22Rv1 (cell line): ENCODE measurements around the gene CELF3.
"Not testable (repeated sequence)": the region's sequence is repeated elsewhere in the genome, so short reads cannot be mapped to it uniquely, and the experiment has no call there.

Experiments used
- H3K27ac ChIP-seq: fragments of 450-650 bp; 2 replicates; pipeline ENCODE4 v1.5.1; 2017
- ZFX ChIP-seq: fragments of 450-650 bp; IDR thresholded peaks from 2 replicates; pipeline ENCODE4 v1.6.1; 2017; ENCODE audit warnings: antibody characterized with exemption, borderline replicate concordance
- TF ChIP-seq, protein P1 (sequence below): fragments of 450-650 bp; IDR thresholded peaks from 2 replicates; pipeline ENCODE4 v1.5.1; 2017; ENCODE audit warnings: mild to moderate bottlenecking

Gene CELF3

DNA sequence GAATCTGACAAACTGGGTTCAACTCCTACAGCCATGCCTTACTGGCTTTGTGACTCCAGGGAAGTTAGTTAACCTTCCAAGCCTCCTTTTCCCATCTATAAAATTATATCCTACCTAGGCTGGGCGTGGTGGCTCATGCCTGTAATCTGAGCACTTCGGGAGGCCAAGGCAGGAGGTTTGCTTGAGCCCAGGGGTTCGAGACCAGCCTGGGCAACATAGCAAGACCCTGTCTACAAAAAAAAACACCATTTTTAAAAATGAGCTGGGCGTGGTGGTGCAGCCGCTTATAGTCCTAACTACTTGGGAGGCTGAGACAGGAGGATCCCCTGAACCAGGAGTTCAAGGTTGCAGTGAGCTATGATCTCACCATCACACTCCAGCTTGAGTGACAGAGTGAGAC, 15.1 kb downstream of the CELF3 start:
- H3K27ac ChIP-seq = 0 out of 2 replicates have a peak overlapping the region, but pooled peaks have one; percentile 8
- TF ChIP-seq ZFX = no peak
- TF ChIP-seq, protein P1, sequence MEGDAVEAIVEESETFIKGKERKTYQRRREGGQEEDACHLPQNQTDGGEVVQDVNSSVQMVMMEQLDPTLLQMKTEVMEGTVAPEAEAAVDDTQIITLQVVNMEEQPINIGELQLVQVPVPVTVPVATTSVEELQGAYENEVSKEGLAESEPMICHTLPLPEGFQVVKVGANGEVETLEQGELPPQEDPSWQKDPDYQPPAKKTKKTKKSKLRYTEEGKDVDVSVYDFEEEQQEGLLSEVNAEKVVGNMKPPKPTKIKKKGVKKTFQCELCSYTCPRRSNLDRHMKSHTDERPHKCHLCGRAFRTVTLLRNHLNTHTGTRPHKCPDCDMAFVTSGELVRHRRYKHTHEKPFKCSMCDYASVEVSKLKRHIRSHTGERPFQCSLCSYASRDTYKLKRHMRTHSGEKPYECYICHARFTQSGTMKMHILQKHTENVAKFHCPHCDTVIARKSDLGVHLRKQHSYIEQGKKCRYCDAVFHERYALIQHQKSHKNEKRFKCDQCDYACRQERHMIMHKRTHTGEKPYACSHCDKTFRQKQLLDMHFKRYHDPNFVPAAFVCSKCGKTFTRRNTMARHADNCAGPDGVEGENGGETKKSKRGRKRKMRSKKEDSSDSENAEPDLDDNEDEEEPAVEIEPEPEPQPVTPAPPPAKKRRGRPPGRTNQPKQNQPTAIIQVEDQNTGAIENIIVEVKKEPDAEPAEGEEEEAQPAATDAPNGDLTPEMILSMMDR = no peak

DNA sequence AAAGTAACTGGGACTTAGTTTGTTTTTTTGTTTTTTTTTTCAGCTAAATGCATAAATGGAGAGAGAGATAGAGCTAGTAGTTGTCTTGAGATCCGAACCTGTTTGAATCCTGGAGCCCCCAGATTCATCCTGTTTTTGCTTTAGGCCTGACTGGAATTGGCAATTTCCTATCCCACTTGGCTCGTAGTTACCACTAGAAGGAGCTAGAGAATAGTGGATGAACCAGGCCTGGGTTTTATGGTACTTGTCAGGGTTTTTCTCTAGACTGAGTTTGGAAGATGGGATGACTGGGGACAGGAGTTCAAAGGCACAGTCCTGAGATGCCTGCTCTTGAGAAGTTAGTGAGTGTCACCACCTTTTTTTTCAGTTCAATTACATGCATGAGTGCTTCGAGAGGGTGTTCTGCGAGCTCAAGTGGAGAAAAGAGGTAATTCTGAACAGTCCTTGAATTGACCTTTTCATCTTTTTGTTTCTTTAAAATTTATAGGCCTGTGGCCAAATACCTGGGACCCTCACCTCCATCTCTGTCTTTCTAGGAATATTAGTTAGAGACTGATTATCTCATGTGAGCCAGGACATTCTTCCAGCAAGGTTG, 23.4 kb downstream of the CELF3 start:
- no peak for TF ChIP-seq ZFX
- TF ChIP-seq, protein P1 = peak; percentile 92
- H3K27ac ChIP-seq = no peak overlapping the region

DNA sequence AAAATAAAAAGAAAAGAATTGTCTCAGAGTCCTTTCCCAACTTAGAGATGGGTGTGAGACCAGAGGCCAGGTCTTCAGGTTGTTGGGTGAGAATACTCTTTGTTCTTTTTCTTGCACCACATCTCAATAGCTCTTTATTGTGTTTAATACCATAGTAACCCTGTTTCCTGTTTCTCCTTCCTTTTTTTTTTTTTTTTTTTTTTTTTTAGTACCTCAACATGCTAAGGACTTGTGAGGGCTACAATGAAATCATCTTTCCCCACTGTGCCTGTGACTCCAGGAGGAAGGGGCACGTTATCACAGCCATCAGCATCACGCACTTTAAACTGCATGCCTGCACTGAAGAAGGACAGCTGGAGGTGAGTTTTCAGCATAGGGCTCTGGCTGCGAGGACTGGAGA, 24.4 kb downstream of the CELF3 start:
- no peak overlapping the region for H3K27ac ChIP-seq
- TF ChIP-seq, protein P1 = no peak
- no peak for TF ChIP-seq ZFX

DNA sequence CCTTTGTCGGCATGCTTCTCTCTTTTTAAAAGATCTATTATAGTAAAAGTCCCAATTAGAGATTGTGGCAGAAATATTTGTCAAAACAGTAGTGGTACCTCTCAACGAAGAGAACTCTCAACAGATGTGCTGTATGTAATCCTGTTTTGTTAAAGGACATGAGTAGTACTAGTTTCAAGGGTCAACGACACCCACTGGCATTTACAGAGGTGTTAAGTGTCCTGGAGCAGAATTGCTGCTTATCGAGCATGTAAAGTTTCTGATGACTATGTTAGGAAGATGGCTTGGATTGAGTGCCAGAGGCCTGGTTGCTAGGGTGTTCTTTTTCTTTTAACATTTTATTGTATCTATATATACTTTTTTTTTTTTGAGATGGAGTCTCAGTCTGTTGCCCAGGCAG, 27.1 kb downstream of the CELF3 start:
- no peak overlapping the region for H3K27ac ChIP-seq
- no peak for TF ChIP-seq ZFX
- TF ChIP-seq, protein P1 = no peak

DNA sequence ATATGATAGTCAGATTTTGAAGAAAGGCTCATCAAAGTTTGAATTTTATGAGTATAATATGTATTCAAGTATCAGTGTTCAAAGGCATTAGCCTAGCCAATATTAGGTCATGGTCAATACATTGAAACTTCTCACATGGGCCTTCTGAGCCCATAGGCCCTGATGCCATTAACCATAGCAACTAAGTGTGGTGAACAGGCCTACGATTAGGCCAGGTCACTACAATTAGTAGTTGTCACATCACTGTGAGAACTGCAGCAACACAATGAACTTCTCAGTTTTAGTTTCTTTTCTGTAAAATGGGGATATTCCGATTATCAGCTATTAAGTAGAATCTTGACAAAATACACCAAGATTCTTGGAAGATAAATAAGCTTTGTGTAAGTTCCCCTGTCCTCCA, 30.0 kb downstream of the CELF3 start:
- TF ChIP-seq ZFX = no peak
- TF ChIP-seq, protein P1 = no peak
- peak overlapping the region; percentile 88 for H3K27ac ChIP-seq

DNA sequence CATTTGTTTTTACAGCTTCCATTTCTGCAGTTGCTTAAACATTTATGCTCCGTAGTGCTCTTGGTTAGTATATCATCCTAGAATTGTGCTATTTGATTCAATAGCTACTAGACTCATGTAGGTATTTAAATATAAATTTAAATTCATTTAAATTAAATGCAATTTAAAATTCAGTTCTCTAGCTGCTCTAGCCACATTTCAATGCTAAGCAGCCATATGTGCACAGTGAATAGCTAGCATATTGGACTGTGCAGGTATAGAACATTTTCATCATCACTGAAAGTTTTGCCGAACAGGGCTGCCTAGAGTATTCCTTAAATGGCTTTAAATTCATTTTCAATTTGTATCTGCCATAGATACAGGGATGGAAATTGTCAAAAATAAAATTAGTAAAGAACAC, 32.5 kb downstream of the CELF3 start:
- TF ChIP-seq, protein P1 = no peak
- TF ChIP-seq ZFX = no peak
- H3K27ac ChIP-seq = no peak overlapping the region

DNA sequence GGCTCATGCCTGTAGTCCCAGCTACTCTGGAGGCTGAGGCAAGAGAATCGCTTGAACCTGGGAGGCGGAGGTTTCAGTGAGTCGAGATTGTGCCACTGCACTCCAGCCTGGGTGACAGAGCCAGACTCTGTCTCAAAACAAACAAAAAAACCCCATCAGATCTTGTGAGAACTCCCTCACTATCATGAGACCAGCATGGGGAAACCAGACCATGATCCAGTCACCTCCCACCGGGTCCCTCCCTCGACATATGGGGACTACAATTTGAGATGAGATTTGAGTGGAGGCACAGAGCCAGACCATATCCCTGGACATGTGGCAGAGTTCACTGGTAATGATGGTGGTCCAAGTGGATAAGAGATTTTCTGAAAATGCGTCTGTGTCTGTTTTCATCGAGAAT, 33.7 kb downstream of the CELF3 start:
- H3K27ac ChIP-seq = not testable (repeated sequence)

DNA sequence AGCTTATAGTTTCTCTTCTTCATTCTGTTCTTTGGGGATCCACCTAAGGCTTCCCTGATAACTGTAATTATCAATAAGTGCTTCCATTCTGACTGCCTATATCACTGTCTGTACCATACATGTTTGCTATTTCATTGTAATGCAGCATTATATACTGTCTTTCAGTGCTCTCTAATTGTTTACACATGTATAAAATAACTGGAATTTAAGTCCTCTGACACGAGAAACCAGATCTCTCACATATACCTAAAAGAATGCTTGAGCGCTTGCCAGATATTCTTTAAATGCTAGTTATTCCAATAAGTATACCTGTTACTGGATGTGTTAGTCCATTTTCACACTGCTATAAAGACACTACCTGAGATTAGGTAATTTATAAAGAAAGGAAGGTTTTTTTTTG, 34.7 kb downstream of the CELF3 start:
- no peak overlapping the region for H3K27ac ChIP-seq
- TF ChIP-seq, protein P1 = no peak
- TF ChIP-seq ZFX = no peak
